ENCODE measurements around the gene TMPRSS9.
"Not testable (repeated sequence)": the region's sequence is repeated elsewhere in the genome, so short reads cannot be mapped to it uniquely, and the experiment has no call there.

The TMPRSS9 gene

GRCh38 chr19:2461751-2462634 is 101.9 kb downstream of the TMPRSS9 start:
- peak; percentile 51 for DNase-seq (ENCODE audit: low spot score)

- no peak for DNase-seq (ENCODE audit: low spot score)
These were observed 102.8 kb downstream of the TMPRSS9 start for GRCh38 chr19:2462635-2463421.

GRCh38 chr19:2463694-2464093 is 103.6 kb downstream of the TMPRSS9 start:
- DNase-seq (ENCODE audit: low spot score): not testable (repeated sequence)

- DNase-seq (ENCODE audit: low spot score): no peak
These were observed 104.3 kb downstream of the TMPRSS9 start for GRCh38 chr19:2464389-2464788.

GRCh38 chr19:2468596-2468995 is 108.5 kb downstream of the TMPRSS9 start:
- no peak for DNase-seq (ENCODE audit: low spot score)

- DNase-seq (ENCODE audit: low spot score): no peak
These were observed 109.2 kb downstream of the TMPRSS9 start for GRCh38 chr19:2469102-2469914.

- not testable (repeated sequence) for DNase-seq (ENCODE audit: low spot score)
These were observed 109.8 kb downstream of the TMPRSS9 start for GRCh38 chr19:2469915-2470200.

GRCh38 chr19:2474232-2475017 is 114.4 kb downstream of the TMPRSS9 start:
- peak; percentile 87 for DNase-seq (ENCODE audit: low spot score)

- peak; percentile 66 for DNase-seq (ENCODE audit: low spot score)
These were observed 115.1 kb downstream of the TMPRSS9 start for GRCh38 chr19:2475018-2475701.

All from CD4-positive, alpha-beta T cell treated with Interleukin-15 for 4 hours (primary cell).